Activated gamma-delta T cell treated with Interleukin-2 at 50 U/mL for 16 hours (primary cell): Measurements from ENCODE around the gene CLEC4M.
"Not testable (repeated sequence)": the region's sequence is repeated elsewhere in the genome, so short reads cannot be mapped to it uniquely, and the experiment has no call there.

ENCODE experiments used
- DNase-seq: peaks from one replicate; pipeline ENCODE4 v3.0.0-alpha.2; 2020

CLEC4M gene

GRCh38 chr19:7816040-7816439 lies 53.0 kb downstream of the CLEC4M start:
- not testable (repeated sequence) for DNase-seq

DNA sequence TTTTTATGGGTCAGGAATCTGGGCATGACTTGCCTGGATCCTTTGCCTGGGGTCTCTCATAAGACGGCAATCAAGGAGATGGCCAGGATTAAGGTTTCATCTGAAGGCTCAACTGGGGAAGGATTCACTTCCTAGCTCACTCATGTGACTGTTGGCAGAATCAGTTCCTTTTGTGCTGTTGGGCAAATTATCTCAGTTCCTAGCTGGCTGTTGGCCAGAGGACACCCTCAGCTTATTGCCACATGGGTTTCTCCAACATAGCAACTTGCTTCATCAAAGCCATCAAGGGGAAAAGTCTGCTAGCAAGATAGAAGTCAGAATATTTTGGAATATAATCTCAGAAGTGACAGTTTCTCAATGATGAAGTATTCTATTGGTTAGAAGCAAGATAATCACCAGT lies 54.8 kb downstream of the CLEC4M start:
- DNase-seq: no peak

GRCh38 chr19:7818806-7819205 lies 55.8 kb downstream of the CLEC4M start:
- no peak for DNase-seq
